HG03378 (cell line): Measurements from ENCODE around the gene NUP54.

Experiments
- ATAC-seq: cut with Tn5 transposase; IDR thresholded peaks from one replicate; pipeline ENCODE4 v1.9.1; 2021; ENCODE audit warnings: mild to moderate bottlenecking, moderate library complexity; ENCODE audit not compliant: unreplicated experiment

NUP54 gene

DNA sequence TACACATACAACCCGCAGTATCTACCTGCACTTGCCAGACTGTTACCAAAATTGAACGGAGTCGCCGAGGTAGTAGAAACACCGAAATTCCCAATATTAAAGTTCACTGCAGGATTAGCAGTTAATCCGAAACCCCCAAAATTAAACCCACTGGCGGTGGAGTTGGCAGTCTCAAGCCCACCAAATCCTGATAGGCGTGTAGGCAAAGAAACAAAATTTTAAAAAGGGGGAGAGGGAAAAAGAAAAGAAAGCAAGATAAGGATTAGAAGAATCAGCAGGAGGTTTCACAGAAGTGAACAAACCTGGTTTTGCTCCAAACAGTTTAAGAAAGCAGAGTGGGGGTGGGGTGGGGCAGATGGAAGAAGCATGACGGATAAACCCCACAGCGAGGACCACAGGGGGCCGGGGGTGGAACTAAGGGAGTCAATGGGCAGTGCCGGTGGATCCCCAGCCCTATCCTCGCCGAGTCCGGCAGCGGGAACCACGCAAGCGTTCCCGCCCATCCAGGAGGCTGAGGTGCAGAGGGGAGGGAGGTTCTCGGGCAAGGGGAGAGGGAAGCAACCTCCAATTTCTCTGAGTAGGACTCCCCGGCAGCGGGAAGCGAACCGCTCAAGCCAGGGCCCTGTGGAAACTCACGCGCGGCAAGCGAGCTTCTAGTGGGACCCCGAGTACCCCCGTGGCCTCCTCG lies 599 bp downstream of the NUP54 start:
- peak; percentile 14 for ATAC-seq

DNA sequence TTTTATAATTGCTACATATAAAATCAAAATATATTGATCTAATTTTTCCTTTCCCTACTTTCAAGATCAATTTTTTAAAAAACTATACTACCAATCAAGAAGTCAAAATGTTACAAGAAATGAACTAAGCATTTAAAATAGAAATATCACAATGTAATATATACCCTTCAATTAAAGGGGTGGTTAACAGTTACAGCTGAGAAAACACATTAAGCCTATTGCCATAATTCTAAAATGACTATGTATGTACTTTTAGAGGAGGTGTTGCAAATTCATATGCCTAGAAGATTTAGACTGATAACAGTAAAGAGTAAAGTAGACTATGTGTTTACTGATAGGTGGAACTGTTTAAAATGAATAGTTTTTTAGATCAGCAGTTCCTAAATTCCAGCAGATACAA lies 3.7 kb downstream of the NUP54 start:
- ATAC-seq = no peak

DNA sequence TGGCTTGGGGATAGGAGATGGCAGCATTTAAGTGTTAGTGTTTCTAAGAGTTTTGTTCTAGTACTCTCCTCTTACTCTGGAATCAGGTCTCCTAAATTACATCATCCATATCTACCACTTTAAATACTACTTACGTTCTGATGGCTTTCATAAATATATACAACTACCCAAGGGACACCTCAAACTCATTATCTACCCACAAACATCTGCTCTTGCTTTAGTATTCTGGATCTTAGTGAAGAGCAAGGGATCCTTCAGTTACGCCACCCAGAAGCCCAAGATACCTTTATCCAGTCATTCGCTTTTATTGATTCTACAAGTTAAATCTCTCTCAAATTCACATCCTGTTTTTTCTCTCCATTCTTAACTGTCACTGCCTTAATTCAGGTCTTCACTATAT lies 7.0 kb downstream of the NUP54 start:
- ATAC-seq = no peak

GRCh38 chr4:76127754-76128153 lies 20.4 kb downstream of the NUP54 start:
- no peak for ATAC-seq

GRCh38 chr4:76125816-76126215 lies 22.4 kb downstream of the NUP54 start:
- ATAC-seq = no peak

DNA sequence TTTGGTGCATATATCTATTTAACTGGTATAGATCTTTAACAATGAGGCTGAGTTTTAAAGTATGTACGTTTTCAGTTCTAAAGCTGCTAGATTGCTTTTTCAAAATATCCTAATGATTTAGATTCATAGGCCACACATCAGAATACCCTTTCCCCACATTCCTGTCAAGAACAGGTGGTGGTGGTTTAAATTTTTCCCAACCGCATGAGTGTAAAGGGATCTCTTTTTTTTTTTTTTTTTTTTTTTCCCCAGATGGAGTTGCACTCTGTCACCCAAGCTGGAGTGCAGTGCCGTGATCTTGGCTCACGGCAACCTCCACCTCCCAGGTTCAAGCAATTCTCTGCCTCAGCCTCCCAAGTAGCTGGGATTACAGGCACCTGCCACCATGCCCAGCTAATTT lies 28.0 kb downstream of the NUP54 start:
- no peak for ATAC-seq

DNA sequence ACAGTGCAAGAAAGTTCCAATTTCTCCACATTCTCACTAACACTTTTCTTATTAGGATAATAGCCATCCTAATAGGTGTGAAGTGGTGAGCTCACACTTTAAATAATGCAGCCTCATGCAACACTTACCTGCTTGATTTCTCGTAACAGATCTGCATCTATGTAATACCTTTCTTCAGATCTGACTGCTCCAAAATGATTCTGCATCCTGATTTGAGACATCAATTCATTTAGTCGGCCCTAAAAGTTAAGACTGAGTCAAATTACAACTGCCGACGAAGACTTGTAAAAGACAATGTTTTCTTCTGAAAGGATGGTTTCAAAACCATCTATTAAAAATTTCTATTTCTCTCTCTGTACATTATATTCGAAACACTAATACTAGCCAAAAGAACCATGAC lies 30.7 kb downstream of the NUP54 start:
- no peak for ATAC-seq

DNA sequence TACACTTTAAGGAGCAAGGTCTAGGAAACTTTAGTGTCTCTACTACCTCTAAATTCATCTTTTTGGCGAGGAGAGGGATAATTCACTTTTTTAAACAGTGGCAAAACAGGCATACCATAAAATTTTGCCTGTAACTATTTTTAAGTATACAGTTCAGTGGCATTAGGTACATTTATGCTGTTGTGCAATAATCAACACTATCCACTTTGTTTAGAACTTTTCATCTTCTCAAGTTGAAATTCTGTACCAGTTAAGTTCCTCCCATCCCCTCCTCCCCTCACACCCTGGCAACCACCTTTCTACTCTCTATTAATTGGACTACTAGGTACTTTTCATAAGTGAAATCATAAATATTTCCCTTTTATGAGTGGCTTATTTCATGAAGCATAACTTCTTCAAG lies 31.4 kb downstream of the NUP54 start:
- no peak for ATAC-seq

DNA sequence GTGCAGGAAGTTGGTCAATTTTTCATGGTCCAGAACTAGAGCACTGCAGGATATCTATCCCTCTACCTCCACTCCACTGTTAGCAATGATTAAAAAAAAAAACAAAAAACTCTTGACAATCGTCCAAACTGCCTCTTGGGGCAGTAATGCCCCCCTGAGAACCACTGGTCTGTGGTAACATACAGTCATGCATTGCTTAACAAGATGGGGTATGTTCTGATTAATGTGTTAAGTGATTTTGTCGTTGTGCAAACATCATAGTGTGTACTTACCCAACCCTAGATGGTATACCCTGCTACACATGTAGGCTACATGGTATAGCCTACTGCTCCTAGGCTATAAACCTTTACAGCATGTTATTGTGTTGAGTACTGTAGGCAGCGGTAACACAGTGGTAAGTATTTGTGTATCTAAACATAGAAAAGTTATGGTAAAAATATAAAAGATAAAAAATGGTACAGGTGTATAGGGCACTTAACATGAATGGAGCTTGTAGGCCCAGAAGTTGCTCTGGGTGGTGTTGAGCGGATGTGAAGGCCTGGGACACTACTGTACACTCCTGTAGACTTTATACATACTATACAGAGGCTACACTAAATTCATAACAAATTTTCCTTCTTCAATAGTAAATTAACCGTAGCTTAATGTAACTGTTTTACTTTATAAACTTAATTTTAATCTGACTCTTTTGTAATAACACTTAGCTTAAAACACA lies 39.6 kb downstream of the NUP54 start:
- ATAC-seq = no peak

GRCh38 chr4:76106442-76106841 lies 41.8 kb downstream of the NUP54 start:
- no peak for ATAC-seq

DNA sequence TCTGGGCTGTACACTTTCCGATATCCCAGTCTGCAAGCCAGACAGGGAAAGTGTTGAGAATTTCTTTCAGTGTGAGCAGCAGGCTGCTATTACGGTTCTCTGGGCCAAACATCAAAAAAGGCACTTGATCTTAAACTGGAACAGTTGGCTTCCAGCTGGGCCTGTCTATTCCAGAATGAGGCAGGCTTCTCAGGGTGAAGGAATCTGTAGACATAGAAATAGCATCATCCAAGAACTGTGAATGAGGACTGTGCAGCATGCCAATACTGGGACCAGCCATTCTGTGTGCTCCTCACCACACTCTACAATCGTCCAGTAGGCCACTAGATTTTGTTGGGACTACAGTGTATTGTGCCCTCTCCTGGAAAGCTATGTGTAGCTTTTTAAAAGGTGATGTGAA lies 42.5 kb downstream of the NUP54 start:
- ATAC-seq = no peak

- ATAC-seq = no peak
Measured at GRCh38 chr4:76096076-76096475, 52.1 kb downstream of the NUP54 start.

DNA sequence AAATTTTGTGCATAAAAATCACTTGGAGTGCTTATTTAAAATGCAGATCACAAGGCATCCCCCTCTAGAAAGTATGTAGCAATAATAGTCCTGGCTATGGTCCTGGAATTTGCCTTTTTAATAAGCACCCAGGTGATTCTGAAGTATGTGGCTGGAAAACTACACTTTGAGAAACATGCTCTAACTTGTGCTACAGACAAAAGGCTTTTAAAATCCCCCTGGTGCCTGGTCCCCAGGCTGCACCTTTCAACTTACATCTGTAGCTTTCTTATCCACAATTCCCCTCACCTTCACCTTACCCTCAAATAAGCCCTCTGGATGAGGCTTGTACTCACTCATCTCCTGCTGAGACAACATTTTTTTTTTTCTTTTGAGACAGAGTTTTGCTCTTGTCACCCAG lies 52.6 kb downstream of the NUP54 start:
- no peak for ATAC-seq

- no peak for ATAC-seq
Measured at GRCh38 chr4:76091052-76091451, 57.1 kb downstream of the NUP54 start.

- peak; percentile 81 for ATAC-seq
Measured at GRCh38 chr4:76090241-76090691, 57.9 kb downstream of the NUP54 start.

GRCh38 chr4:76088719-76089118 lies 59.5 kb downstream of the NUP54 start:
- no peak for ATAC-seq

DNA sequence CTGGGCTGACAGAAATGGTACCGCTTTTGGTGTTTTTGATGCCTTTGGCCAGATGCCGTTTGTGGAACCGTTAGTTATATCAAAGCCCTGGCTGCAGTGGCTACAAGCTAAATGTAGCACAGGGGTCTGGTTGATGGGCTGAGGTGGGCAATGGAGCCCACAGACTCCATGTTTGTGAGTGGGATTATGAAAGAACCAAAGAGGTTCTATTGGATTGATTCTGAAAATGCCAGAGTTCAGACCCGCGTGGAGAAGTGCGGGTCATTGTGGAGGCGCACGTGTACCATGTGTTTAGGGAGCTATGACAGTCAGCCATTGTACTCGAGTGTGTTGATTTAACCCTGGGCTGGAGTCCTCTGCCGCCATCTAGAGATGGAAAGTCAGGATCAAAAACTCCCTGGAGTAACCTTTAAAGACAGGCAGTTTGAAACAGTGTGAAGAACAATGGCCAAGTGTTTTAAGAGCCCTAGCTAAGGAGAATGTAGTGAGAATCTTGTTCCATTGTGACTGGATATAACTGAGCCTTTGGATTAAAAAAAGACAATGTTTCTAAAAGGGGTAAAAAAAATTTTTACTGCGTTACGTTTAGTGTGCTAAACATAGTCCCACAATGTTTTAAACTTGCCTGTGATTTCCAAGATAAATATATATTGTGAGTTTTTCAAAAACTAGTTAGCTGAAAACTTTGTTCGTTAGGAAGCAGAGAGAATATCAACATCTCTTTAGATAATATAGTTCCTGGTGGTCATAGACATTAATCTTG lies 61.0 kb downstream of the NUP54 start:
- ATAC-seq = no peak

DNA sequence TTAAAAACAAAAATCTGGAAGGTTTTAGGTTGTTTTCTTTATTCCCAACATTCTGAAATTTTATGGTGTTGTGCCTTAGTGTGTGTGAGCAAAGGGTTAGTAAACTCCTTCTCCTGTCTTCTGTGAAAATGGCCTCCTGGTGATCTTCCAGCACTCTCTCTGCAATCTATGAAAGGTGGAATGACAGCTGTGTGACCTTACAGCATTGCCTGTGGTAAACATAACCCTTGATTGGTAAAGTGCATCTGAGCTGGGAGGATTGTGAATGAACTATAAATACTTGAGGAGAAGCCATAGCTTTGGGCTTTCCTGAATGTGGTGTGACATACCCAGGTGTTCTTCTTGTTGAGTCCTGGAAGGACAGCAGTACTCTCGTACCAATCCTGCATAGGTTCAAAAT lies 63.7 kb downstream of the NUP54 start:
- no peak for ATAC-seq

GRCh38 chr4:76083386-76083988 lies 64.7 kb downstream of the NUP54 start:
- no peak for ATAC-seq

DNA sequence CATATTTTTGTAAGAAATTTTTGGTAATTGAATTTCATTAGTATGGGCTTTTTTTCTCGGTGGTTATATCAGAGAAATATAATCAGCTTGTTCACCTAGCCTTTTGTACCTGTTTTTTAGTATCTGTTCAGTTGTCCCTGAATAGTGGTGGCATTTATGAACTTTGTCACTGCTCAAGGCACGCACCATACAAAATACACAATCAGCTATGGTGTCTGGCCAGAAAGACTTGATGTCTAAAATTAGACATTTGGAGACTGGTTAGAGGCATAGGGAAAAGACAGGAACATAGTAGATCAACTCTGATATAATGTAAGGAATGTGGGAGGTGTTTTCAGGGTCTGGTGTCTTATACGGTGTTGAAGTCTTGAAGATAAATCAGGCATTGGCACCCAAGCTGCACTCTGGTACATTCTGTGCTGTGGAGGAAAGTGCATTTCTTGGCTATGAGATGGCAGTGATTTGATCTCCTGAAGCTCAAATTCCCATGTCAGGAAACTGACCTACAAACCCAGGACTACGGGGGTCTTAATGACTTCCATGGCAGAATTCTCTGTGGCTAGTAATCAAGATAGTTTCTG lies 70.1 kb downstream of the NUP54 start:
- ATAC-seq = no peak

DNA sequence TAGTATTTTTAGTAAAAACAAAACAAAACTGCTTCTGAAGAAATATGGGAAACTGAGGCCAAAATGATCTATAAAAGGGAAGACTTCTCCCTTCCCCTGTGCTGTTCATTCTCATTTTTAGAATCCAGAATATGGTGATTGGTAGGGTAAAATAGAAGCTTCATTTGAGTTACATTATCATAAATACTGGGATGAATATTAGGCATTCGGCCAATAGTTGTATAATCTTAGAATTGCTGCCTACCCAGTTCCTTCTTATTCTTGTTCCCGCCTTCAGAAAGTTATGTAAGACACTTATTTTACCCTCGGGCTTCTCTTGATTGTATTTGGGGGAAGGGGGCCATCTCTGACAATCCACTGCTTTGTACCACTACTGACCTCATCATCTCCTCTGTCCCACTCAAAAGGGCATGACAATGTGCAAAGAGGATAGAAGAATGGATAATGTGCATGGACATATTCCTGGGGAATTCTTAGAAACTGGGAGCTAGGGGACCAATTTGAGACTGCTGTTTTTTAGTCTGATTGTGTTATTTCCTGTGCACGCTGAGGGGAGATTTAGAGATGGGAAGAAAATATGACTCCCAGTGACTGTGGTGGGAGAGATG lies 73.1 kb downstream of the NUP54 start:
- ATAC-seq = no peak
